GM21717 (cell line): ENCODE results near the gene DACH1.

Experiments used
- ATAC-seq: cut with Tn5 transposase; IDR thresholded peaks from one replicate; pipeline ENCODE4 v1.9.1; 2021; ENCODE audit warnings: mild to moderate bottlenecking, moderate library complexity; ENCODE audit not compliant: unreplicated experiment

Gene DACH1

GRCh38 chr13:71830736-71831135 is 36.3 kb downstream of the DACH1 start:
- ATAC-seq = no peak

DNA sequence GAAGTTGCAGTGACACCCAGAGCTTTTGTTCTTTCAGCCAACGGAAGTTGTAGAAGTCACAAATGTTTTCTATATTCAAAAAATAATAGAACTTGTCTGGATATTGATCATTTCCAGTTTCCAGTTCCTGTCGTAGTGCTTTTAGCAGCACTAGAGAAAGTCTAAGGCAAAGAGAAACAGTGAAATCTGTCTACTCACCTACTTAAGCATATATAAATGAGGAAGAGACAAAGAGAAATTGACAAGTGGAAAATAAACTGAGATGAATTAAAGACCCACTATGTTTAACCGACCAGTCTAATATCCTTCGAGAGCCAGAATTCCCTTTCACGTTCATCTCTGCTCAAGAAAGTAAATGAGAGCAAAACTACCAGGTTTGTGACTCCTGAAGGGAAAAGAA is 36.7 kb downstream of the DACH1 start:
- no peak for ATAC-seq

DNA sequence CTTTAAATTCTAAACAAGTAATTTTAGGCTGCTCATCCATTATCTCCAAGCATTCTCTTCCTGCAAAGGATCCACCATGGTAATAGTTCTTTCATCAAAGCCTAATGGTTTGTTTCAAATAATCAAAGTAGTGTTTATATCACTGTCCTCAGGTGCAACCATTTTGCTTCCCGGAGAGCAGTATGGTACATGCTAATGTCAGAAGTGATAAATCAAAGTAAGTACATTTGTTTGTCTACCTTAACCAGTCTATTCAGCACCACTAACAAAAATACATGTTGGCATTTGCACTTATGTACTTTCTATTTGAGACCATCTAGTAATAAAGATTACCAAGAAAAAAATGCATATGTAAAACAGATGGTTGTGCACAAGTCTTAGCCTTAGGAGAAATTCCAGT is 37.5 kb downstream of the DACH1 start:
- ATAC-seq = no peak

DNA sequence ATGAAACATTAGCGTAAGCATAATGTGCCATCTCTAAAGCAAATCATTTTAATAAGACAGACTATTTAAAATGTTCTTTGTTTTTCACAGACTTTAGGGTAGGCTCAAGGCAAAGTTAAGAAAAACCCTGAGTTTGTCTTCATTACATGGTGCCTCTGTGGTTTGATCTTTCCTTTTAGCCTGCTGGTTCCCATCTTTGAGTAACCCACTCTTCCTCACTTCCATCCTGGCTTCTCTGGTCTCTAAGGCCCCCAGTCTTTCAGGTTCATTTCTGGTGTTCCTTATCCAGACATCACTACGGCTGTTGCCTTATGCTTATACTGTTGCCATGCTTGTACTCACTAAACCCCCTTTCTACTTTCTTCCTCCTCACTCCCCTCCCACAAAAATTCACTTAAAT is 38.4 kb downstream of the DACH1 start:
- ATAC-seq = no peak

GRCh38 chr13:71828117-71828516 is 38.9 kb downstream of the DACH1 start:
- no peak for ATAC-seq

- no peak for ATAC-seq
Measured at GRCh38 chr13:71827241-71827640, 39.8 kb downstream of the DACH1 start.

DNA sequence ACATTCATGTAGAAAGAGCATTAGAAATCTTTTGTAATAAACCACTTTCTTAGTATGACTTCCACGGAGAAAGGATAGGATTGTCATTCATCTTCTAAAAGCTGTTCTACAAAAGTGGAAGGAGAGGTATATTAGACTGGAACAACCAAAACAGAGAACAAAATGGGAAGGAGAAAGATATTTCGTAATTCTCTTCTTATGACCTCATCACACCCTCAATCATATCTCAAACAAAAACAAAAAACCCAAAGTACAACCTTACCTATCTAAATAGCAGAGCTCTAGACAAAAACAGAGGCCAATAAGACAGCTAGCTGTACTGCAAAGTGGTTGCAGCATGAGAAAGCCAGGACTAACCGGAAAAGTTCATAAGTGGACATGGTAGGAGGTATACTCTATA is 46.3 kb downstream of the DACH1 start:
- ATAC-seq = no peak

- ATAC-seq = no peak
Measured at GRCh38 chr13:71817335-71817734, 49.7 kb downstream of the DACH1 start.

DNA sequence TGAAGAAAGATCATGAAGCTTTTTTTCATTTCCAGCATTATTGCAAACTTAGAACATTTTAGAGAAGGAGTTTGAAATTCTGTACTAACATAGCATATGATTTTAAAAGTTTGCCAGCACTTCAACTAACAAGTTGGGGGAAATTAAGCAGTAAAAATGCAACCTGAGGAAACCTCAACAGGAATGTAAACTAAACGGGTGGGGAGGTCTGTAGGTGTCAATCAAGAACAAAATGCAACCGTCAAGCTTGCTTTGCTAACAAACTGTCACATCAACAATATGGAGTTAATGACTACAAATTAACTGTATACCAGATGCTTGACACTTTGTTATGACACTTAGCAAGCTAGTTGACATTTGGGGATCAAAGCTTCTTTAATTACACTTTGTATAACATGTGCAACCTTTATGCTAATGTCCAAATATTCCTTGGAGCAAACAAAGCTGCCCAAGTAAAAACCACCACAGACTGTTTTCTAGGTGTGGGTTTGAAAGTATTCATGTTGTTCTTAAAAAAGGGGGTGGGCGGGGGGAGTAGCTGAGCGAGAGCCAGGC is 52.1 kb downstream of the DACH1 start:
- ATAC-seq = no peak

- ATAC-seq = no peak
Measured at GRCh38 chr13:71813187-71813586, 53.8 kb downstream of the DACH1 start.

DNA sequence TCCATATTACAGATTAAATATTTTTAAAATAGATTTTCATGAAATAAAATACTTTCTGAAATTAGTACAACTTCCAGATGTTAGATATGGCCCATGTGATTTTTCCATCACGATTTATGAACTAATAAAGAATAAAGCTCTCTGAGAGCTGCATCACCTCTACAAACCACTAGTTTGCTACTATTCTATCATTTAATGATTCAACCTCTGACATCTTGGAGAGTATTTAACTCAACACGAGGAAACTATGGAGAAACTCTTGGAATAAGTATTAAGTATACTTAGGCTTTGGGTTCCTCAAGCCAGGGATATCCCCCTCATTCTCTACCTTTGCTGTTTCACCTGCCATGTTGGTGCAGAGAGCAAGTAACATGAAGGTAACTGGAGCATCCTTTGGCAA is 55.7 kb downstream of the DACH1 start:
- no peak for ATAC-seq

- ATAC-seq = no peak
Measured at GRCh38 chr13:71808708-71809107, 58.3 kb downstream of the DACH1 start.

DNA sequence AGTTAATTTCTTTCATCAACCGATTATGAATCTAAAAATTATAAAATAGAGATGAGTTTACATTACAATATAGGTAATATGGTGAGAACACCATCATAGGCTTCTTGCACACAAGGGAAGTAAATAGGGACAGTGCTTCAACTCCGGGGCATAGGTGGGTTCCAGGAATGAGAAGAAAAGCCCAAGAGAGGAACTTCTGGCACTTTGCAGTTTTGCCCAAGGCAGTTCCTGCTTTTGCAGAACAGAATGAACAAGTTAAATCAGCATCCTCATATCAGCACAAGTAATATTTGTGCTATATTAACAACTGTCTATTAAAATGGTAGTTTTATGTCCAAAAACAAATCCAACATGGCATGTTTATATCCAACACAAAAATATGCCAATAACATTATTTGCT is 60.1 kb downstream of the DACH1 start:
- no peak for ATAC-seq

- no peak for ATAC-seq
Measured at GRCh38 chr13:71803066-71803465, 63.9 kb downstream of the DACH1 start.

GRCh38 chr13:71801781-71802180 is 65.2 kb downstream of the DACH1 start:
- no peak for ATAC-seq

DNA sequence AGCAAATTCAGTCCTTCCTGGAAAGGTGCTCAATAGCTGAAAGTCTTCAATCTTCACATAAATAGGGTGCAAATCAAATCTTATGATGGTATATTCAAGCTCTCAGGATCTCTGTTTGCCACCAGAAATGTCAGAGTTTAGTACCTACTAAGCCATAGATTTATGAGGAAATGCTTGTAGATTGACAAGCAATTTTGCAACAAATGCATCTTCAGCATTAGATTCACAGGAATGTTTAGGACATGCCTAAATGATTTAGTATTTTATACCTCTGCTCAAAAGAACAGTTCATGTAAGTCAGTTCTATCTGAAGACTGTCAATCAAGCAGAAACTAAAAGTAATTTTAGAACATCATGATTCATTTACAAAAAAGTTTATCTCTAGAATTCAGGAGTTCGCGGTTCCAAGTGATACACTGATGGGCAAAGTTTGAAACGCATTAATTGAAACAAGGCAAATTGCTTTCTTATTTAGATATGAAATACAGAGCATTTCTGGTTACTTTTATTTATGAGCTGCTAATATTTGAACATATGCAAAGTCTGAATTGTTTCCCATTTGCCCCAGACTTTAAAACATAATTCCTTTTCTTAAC is 65.7 kb downstream of the DACH1 start:
- no peak for ATAC-seq

DNA sequence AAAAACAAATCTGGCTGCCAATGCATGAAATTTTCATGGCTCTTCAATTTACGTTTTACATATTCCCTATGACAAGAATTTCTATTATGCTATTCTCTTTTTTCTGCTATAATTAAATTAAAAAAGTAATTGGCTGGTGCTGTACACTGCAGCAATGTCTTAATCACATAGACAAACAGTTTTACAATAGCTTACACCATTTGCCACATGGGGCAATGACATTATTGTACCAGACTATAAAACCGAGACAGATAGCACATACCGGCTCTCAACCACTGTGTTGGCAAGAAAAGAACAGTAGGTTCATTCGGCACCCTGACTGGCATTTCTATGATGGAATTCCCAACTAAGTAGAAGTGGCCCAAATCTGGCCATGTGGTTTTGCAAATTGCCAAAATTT is 67.7 kb downstream of the DACH1 start:
- ATAC-seq = no peak

- no peak for ATAC-seq
Measured at GRCh38 chr13:71798707-71799106, 68.3 kb downstream of the DACH1 start.

- no peak for ATAC-seq
Measured at GRCh38 chr13:71797517-71797916, 69.5 kb downstream of the DACH1 start.

DNA sequence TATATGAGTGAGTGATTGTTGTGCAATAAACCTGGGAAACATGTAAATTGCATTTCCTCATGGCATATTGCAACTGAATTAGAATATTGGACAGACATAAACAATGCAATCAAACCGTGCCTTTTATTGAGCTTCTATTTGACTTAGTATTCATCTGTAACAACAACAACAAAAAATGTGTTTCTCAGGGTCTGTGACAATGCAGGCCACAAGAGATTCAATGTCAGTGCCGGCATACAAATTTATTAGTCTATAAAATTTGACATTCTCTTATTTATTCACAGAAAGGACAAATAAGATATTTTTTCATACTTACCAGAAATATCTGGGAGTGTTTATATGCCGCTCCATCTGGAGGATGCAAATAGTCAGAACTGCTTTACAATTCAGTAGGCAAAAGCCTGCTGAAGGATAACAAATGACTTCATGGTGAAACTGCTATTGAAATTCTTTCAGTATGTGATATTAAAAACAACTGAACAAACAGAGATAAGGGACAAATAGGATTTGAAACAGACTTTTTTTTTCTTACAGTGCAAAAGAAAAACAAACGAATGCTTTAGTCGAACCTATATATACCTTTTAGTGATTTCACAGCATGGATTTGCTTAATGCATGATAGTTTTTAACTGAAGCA is 77.2 kb downstream of the DACH1 start:
- no peak for ATAC-seq

GRCh38 chr13:71789037-71789436 is 78.0 kb downstream of the DACH1 start:
- ATAC-seq = no peak

- ATAC-seq = no peak
Measured at GRCh38 chr13:71787414-71787813, 79.6 kb downstream of the DACH1 start.

GRCh38 chr13:71786875-71787274 is 80.1 kb downstream of the DACH1 start:
- ATAC-seq = no peak
